ENCODE data around the gene CLEC20A.

The CLEC20A gene

DNA sequence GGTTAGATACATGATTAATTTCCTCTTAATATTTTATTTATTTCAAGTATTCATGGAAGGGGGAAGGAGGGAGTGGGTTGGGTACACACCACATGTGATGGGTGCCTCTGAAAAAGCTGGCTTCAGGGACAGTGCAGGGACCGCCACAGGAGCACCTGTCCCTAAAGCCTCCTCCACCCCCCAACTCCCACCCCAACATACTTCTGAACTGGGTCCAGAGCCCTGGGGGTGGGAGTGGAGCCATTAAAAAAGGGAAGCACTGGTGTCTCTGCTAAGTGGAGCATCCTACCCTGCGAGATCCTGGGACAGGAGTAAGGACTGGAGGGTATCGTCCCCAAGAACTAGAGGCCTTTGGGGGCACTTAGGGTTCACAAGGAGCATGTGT, 5.6 kb upstream of the CLEC20A start (continued):
- TF ChIP-seq ZBTB44 (tag by site-specific recombination; IDR thresholded peaks at IDR 0.05) = no peak

GRCh38 chr1:178501705-178502329, 5.1 kb upstream of the CLEC20A start:
- Histone ChIP-seq H3K36me3 (ENCODE audit: control insufficient read depth in 2 of 2, insufficient read depth in 1 of 2, low read length in 2 of 2) (no peaks in the 10 kb centered on the region), H3K4me3 (ENCODE audit: low read depth, low read length) (no peak overlapping the region), H3K9me3 (ENCODE audit: control insufficient read depth, insufficient read depth, low read depth, low read length) (no peaks in the 10 kb centered on the region), H3K27ac (ENCODE audit: extremely low read depth, low read depth, low read length) (no peak overlapping the region), H3K4me1 (ENCODE audit: control insufficient read depth, insufficient read depth, low read length) (no peaks in the 10 kb centered on the region)
- TF ChIP-seq, protein P1, sequence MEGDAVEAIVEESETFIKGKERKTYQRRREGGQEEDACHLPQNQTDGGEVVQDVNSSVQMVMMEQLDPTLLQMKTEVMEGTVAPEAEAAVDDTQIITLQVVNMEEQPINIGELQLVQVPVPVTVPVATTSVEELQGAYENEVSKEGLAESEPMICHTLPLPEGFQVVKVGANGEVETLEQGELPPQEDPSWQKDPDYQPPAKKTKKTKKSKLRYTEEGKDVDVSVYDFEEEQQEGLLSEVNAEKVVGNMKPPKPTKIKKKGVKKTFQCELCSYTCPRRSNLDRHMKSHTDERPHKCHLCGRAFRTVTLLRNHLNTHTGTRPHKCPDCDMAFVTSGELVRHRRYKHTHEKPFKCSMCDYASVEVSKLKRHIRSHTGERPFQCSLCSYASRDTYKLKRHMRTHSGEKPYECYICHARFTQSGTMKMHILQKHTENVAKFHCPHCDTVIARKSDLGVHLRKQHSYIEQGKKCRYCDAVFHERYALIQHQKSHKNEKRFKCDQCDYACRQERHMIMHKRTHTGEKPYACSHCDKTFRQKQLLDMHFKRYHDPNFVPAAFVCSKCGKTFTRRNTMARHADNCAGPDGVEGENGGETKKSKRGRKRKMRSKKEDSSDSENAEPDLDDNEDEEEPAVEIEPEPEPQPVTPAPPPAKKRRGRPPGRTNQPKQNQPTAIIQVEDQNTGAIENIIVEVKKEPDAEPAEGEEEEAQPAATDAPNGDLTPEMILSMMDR (tag by site-specific recombination; IDR thresholded peaks at IDR 0.05) = peak; percentile 56; the same call in 1 of the 2 replicates
- TF ChIP-seq, protein P2, sequence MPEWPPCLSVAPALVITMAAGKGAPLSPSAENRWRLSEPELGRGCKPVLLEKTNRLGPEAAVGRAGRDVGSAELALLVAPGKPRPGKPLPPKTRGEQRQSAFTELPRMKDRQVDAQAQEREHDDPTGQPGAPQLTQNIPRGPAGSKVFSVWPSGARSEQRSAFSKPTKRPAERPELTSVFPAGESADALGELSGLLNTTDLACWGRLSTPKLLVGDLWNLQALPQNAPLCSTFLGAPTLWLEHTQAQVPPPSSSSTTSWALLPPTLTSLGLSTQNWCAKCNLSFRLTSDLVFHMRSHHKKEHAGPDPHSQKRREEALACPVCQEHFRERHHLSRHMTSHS (tag by site-specific recombination; IDR thresholded peaks at IDR 0.05) = no peak
- no peak for TF ChIP-seq KLF8 (tag by site-specific recombination; IDR thresholded peaks at IDR 0.05)
- TF ChIP-seq ZNF654 (tag by site-specific recombination; IDR thresholded peaks at IDR 0.05; ENCODE audit: low read depth) = peak; percentile 70
- TF ChIP-seq ZNF335 (tag by site-specific recombination; conservative IDR thresholded peaks at IDR 0.05) = no peak
- TF ChIP-seq ZBTB48 (tag by site-specific recombination; IDR thresholded peaks at IDR 0.05) = peak; percentile 76
- TF ChIP-seq ZXDB (tag by site-specific recombination; IDR thresholded peaks at IDR 0.05) = no peak
- TF ChIP-seq FEZF1 (tag by site-specific recombination; IDR thresholded peaks at IDR 0.05) = no peak
- no peak for TF ChIP-seq REPIN1 (tag by site-specific recombination; IDR thresholded peaks at IDR 0.05; ENCODE audit: low read depth)
- TF ChIP-seq ZNF350 (tag by site-specific recombination; IDR thresholded peaks at IDR 0.05) = no peak
- no peak for TF ChIP-seq ZNF19 (tag by site-specific recombination; IDR thresholded peaks at IDR 0.05; ENCODE audit: low read depth)
- TF ChIP-seq ZNF394 (tag by site-specific recombination; IDR thresholded peaks at IDR 0.05; ENCODE audit: borderline replicate concordance) = peak; percentile 40; the same call in 1 of the 2 replicates
- TF ChIP-seq BCL11A (tag by site-specific recombination; IDR thresholded peaks at IDR 0.05; ENCODE audit: low read depth) = no peak
- no peak for TF ChIP-seq ZNF121 (tag by site-specific recombination; IDR thresholded peaks at IDR 0.05)
- TF ChIP-seq ZNF785 (tag by site-specific recombination; IDR thresholded peaks at IDR 0.05) = no peak
- no peak for TF ChIP-seq ZNF580 (tag by site-specific recombination; IDR thresholded peaks at IDR 0.05)
- TF ChIP-seq REST (tag by site-specific recombination; IDR thresholded peaks at IDR 0.05) = no peak
- no peak for TF ChIP-seq OSR2 (tag by site-specific recombination; IDR thresholded peaks at IDR 0.05)
- TF ChIP-seq HOXA7 (CRISPR knock-in tag; IDR thresholded peaks at IDR 0.05; ENCODE audit: borderline replicate concordance) = no peak
- no peak for TF ChIP-seq ZNF426 (tag by site-specific recombination; IDR thresholded peaks at IDR 0.05)
- TF ChIP-seq SCRT1 (tag by site-specific recombination; IDR thresholded peaks at IDR 0.05; ENCODE audit: borderline replicate concordance) = no peak
- POLR2A ChIA-PET = no interaction called here
- CTCF ChIA-PET = interaction anchor here (0.5 to 4.1 kb wide), 70 partner anchors 10 to 839 kb away, joined by 3 to 63 read pairs (median 4); partner anchors contain the start of gene TEX35
